Ovary (tissue), 3 donors: ENCODE results near the gene HOXA11.

Experiments used
- CTCF ChIP-seq, 3 donors: fragments of 450-650 bp in 2 of 3; fragments of 200-600 bp in 1 of 3; IDR thresholded peaks; one replicate each; pipeline versions ENCODE4 v1.5.1 to v1.8.0; 2016 to 2022; ENCODE audit warnings: antibody characterized with exemption in 3 of 3, mild to moderate bottlenecking in 1 of 3
- POLR2A ChIP-seq: fragments of 450-650 bp; IDR thresholded peaks from one replicate; pipeline ENCODE4 v1.6.1; 2017; ENCODE audit warnings: antibody characterized with exemption, mild to moderate bottlenecking, moderate library complexity
- donor health status: DM: no; HTN: no; CAD: no.

- no peak for TF ChIP-seq CTCF (IDR thresholded peaks at IDR 0.05)
- TF ChIP-seq POLR2A: no peak
Observed at GRCh38 chr7:27203964-27204594, 19.0 kb upstream of the HOXA11 start.
